IMR-90 (cell line): Measurements from ENCODE around the gene KCNMA1. TPM values are rescaled to one million over a fixed set of nuclear protein-coding genes. Genes with fewer than 3 reads are reported as not detected.

Experiments used
- ATAC-seq: fragments of 200-7000 bp; cut with Tn5 transposase; 2 replicates; pipeline ENCODE4 v1.9.1; 2020; ENCODE audit warnings: low read depth, mild to moderate bottlenecking, moderate library complexity
- BruUV-seq: library from RNA; stranded (reverse); fragments of 400-500 nt; replicated peaks from 2 replicates; lab custom pipeline; 2021; lab: Mats Ljungman, UMichigan
- CTCF ChIA-PET: fragments of 300-600 bp; formaldehyde crosslinking; extraction: SDS; loops from one replicate; lab custom pipeline; 2021; ENCODE audit warnings: antibody characterized with exemption; lab: Yijun Ruan, JAX
- POLR2A ChIA-PET: fragments of 300-600 bp; sonication (Branson Sonifier 250); formaldehyde crosslinking; loops from one replicate; lab custom pipeline; 2022; ENCODE audit warnings: antibody characterized with exemption; ENCODE audit not compliant: unreplicated experiment; lab: Charles Lee
- DNase-seq: peaks from one replicate; pipeline ENCODE4 v3.0.0; 2013
- H2AFZ ChIP-seq: replicated peaks from 2 replicates; pipeline ENCODE3; 2013; ENCODE audit warnings: low read length, mild to moderate bottlenecking; ENCODE audit not compliant: poor library complexity
- H2AK5ac ChIP-seq: 2 replicates; pipeline ENCODE4 v1.6.1; 2013; ENCODE audit warnings: low read depth, low read length, inconsistent platforms
- H2AK9ac ChIP-seq: replicated peaks from 2 replicates; pipeline ENCODE3; 2013; ENCODE audit warnings: mild to moderate bottlenecking, low read depth, low read length, moderate library complexity; ENCODE audit not compliant: poor library complexity
- H2BK120ac ChIP-seq: 2 replicates; pipeline ENCODE4 v1.6.1; 2013; ENCODE audit warnings: low read depth, low read length, inconsistent platforms
- H2BK15ac ChIP-seq: 3 replicates; pipeline ENCODE4 v1.6.1; 2013; ENCODE audit warnings: low read depth, low read length, inconsistent platforms
- H2BK20ac ChIP-seq: 2 replicates; pipeline ENCODE4 v1.6.1; 2013; ENCODE audit warnings: low read depth, mild to moderate bottlenecking, inconsistent platforms, low read length, moderate library complexity
- H2BK5ac ChIP-seq: 2 replicates; pipeline ENCODE4 v1.6.1; 2013; ENCODE audit warnings: mild to moderate bottlenecking, low read depth, low read length, inconsistent platforms; ENCODE audit not compliant: poor library complexity, severe bottlenecking
- H3K14ac ChIP-seq: replicated peaks from 2 replicates; pipeline ENCODE4 v1.6.1; 2013; ENCODE audit warnings: low read depth, low read length, inconsistent platforms
- H3K18ac ChIP-seq: 2 replicates; pipeline ENCODE4 v1.6.1; 2013; ENCODE audit warnings: low read depth, low read length, control low read depth
- H3K23ac ChIP-seq: 2 replicates; pipeline ENCODE4 v1.6.1; 2013; ENCODE audit warnings: low read depth, low read length, inconsistent platforms
- H3K27ac ChIP-seq: 2 replicates; pipeline ENCODE4 v1.5.1; 2013; ENCODE audit warnings: mild to moderate bottlenecking, control low read depth, low read length; ENCODE audit not compliant: insufficient read depth
- H3K27me3 ChIP-seq: 2 replicates; pipeline ENCODE4 v1.6.1; 2013; ENCODE audit warnings: low read length; ENCODE audit not compliant: control insufficient read depth, insufficient read depth
- H3K36me3 ChIP-seq: 2 replicates; pipeline ENCODE4 v1.6.1; 2013; ENCODE audit warnings: low read length, mixed read lengths; ENCODE audit not compliant: control insufficient read depth, insufficient read depth
- H3K4ac ChIP-seq: 2 replicates; pipeline ENCODE4 v1.6.1; 2013; ENCODE audit warnings: low read depth, low read length, inconsistent platforms
- H3K4me1 ChIP-seq: 2 replicates; pipeline ENCODE4 v1.6.1; 2013; ENCODE audit warnings: low read length, mixed read lengths; ENCODE audit not compliant: control insufficient read depth, insufficient read depth
- H3K4me2 ChIP-seq: 2 replicates; pipeline ENCODE4 v1.6.1; 2013; ENCODE audit warnings: low read depth, mild to moderate bottlenecking, control low read depth, low read length, moderate library complexity
- H3K4me3 ChIP-seq: 2 replicates; pipeline ENCODE4 v1.5.1; 2013; ENCODE audit warnings: low read depth, mild to moderate bottlenecking, control low read depth, low read length, moderate library complexity; ENCODE audit not compliant: insufficient read depth
- H3K56ac ChIP-seq: 2 replicates; pipeline ENCODE4 v1.6.1; 2013; ENCODE audit warnings: low read length, inconsistent platforms; ENCODE audit not compliant: insufficient read depth; ENCODE audit errors: extremely low read depth
- H3K79me1 ChIP-seq, 2 experiments: 2 replicates each; pipeline ENCODE4 v1.6.1; 2013; ENCODE audit warnings: low read length in 2 of 2, inconsistent platforms in 1 of 2, low read depth in 1 of 2
- H3K9ac ChIP-seq: 2 replicates; pipeline ENCODE4 v1.6.1; 2013; ENCODE audit warnings: low read depth, low read length, control low read depth
- H3K9me1 ChIP-seq: 2 replicates; pipeline ENCODE4 v1.6.1; 2013; ENCODE audit warnings: low read length, inconsistent platforms; ENCODE audit not compliant: insufficient read depth
- H3K9me3 ChIP-seq: 2 replicates; pipeline ENCODE4 v1.6.1; 2013; ENCODE audit warnings: low read length; ENCODE audit not compliant: control insufficient read depth, insufficient read depth
- H4K20me1 ChIP-seq: 2 replicates; pipeline ENCODE4 v1.6.1; 2013; ENCODE audit warnings: low read length, inconsistent platforms; ENCODE audit not compliant: insufficient read depth
- H4K5ac ChIP-seq: 2 replicates; pipeline ENCODE4 v1.6.1; 2013; ENCODE audit warnings: mild to moderate bottlenecking, low read depth, low read length, control low read depth
- H4K8ac ChIP-seq, 2 experiments: 2 replicates each; pipeline ENCODE4 v1.6.1; 2013; ENCODE audit warnings: low read depth in 2 of 2, low read length in 2 of 2, control low read depth in 1 of 2, inconsistent platforms in 1 of 2
- H4K91ac ChIP-seq: 2 replicates; pipeline ENCODE4 v1.6.1; 2013; ENCODE audit warnings: low read depth, low read length, inconsistent platforms; ENCODE audit not compliant: insufficient read depth
- BHLHE40 ChIP-seq: fragments of 150-350 bp; IDR thresholded peaks from 2 replicates; pipeline ENCODE4 v1.6.1; 2016; ENCODE audit warnings: mild to moderate bottlenecking, low read depth, low read length
- CEBPB ChIP-seq: IDR thresholded peaks from 2 replicates; pipeline ENCODE4 v1.6.1; 2012; ENCODE audit warnings: low read depth, low read length, improper control_type of control experiment
- CHD1 ChIP-seq: IDR thresholded peaks from 2 replicates; pipeline ENCODE4 v1.6.1; 2012; ENCODE audit warnings: low read depth, low read length, improper control_type of control experiment
- FOS ChIP-seq: fragments of 150-350 bp; IDR thresholded peaks from 2 replicates; pipeline ENCODE4 v1.6.1; 2016; ENCODE audit warnings: low read depth, low read length
- MAFK ChIP-seq: IDR thresholded peaks from 2 replicates; pipeline ENCODE4 v1.6.1; 2012; ENCODE audit warnings: low read depth, low read length, improper control_type of control experiment
- MAZ ChIP-seq: IDR thresholded peaks from 2 replicates; pipeline ENCODE4 v1.6.1; 2012; ENCODE audit warnings: low read depth, mild to moderate bottlenecking, low read length, improper control_type of control experiment, moderate library complexity, borderline replicate concordance
- MXI1 ChIP-seq: IDR thresholded peaks from 2 replicates; pipeline ENCODE4 v1.6.1; 2012; ENCODE audit warnings: low read depth, mild to moderate bottlenecking, low read length, moderate library complexity, borderline replicate concordance
- NFE2L2 ChIP-seq: fragments of 150-350 bp; IDR thresholded peaks from 2 replicates; pipeline ENCODE4 v1.6.1; 2016; ENCODE audit warnings: low read depth, mild to moderate bottlenecking, low read length
- RAD21 ChIP-seq: IDR thresholded peaks from 2 replicates; pipeline ENCODE4 v1.6.1; 2012; ENCODE audit warnings: low read length, improper control_type of control experiment
- RCOR1 ChIP-seq: IDR thresholded peaks from 2 replicates; pipeline ENCODE4 v1.6.1; 2012; ENCODE audit warnings: mild to moderate bottlenecking, low read length, improper control_type of control experiment; ENCODE audit not compliant: insufficient replicate concordance
- RFX5 ChIP-seq: IDR thresholded peaks from 2 replicates; pipeline ENCODE4 v1.8.0; 2012; ENCODE audit warnings: low read depth, mild to moderate bottlenecking, low read length, moderate library complexity
- SMC3 ChIP-seq: fragments of 150-350 bp; IDR thresholded peaks from 2 replicates; pipeline ENCODE4 v1.6.1; 2016; ENCODE audit warnings: low read depth, mild to moderate bottlenecking, antibody characterized with exemption, low read length, moderate library complexity
- USF2 ChIP-seq: fragments of 150-350 bp; IDR thresholded peaks from 2 replicates; pipeline ENCODE4 v1.6.1; 2017; ENCODE audit warnings: mild to moderate bottlenecking, antibody characterized with exemption, low read length, low read depth
- WGBS, 2 experiments: methylation state at CpG; one replicate each; pipeline versions ENCODE4 v1.1.5 to v1.1.7; 2013; ENCODE audit warnings: missing lambda C conversion rate in 2 of 2; ENCODE audit not compliant: insufficient read length in 1 of 2; ENCODE audit errors: extremely low coverage in 2 of 2; 5-methylcytosine and 5-hydroxymethylcytosine counted together
- dilution Hi-C: fragments of 300-500 bp; cut with HindIII; formaldehyde crosslinking; loops from one replicate; pipeline ENCODE4 v1.14.3; 2018; ENCODE audit warnings: low sequenced_read_pairs; ENCODE audit not compliant: unreplicated experiment
- in situ Hi-C: fragments of 300-500 bp; cut with MboI; formaldehyde crosslinking; loops from 3 replicates; pipeline ENCODE4 v1.14.3; 2019; ENCODE audit warnings: low sequenced_read_pairs, inconsistent platforms, mixed read lengths
- intact Hi-C: fragments of 100-400 bp; cut with micrococcal nuclease; formaldehyde crosslinking; loops from 2 replicates; pipeline ENCODE4 v1.10.0; 2022
- polyA plus RNA-seq, 3 experiments: library from polyadenylated mRNA; depleted of rRNA; stranded (reverse); fragments of >200 nt; gene quantifications; 2 replicates each; pipeline ENCODE4 v1.2.3, GENCODE V29; 2012; ENCODE audit warnings: low replicate concordance in 1 of 3
- total RNA-seq: library from RNA; depleted of rRNA; stranded (reverse); fragments of >200 nt; gene quantifications from 2 replicates; pipeline ENCODE4 v1.2.3, GENCODE V29; 2012

KCNMA1 gene
- total and polyA plus RNA-seq, 2 of the 4 experiments (the other 2 are of a cell fraction): 25.6 to 29.6 TPM

- H2BK120ac ChIP-seq: no peak overlapping the region
- WGBS, 2 experiments: 79% methylated on average over 6 of the region's 9 CpGs; no CpG with 5 or more reads in 1 of the 2 experiments
- no TSS peak for BruUV-seq
- H3K4me3 ChIP-seq: no peak overlapping the region
- no peak overlapping the region for H3K27ac ChIP-seq
- H3K9ac ChIP-seq: no peak overlapping the region
- H3K4ac ChIP-seq: no peak overlapping the region; the same call in 1 of the 2 replicates
- dilution Hi-C loops: no loop called here
- H2AK9ac ChIP-seq: no peak overlapping the region
- DNase-seq (no peak), ATAC-seq (no peak)
- intact Hi-C loops: no loop called here
- H3K36me3 ChIP-seq: no peaks in the 10 kb centered on the region
- no peaks in the 10 kb centered on the region for H3K9me3 ChIP-seq
- H2BK5ac ChIP-seq: no peak overlapping the region
- no peak overlapping the region for H4K8ac ChIP-seq
- no peak overlapping the region for H3K18ac ChIP-seq
- ChIA-PET CTCF (no interaction called here), POLR2A (interaction anchor here (0.7 kb wide), 1 partner anchor 24 kb away, joined by 3 read pairs; no protein-coding TSS in a partner anchor)
- no peak overlapping the region for H3K56ac ChIP-seq
- H2AK5ac ChIP-seq: no peak overlapping the region; the same call in 1 of the 2 replicates
- TF ChIP-seq RFX5: no peak
- no peak for TF ChIP-seq RAD21
- no peak for TF ChIP-seq SMC3
- no peak for TF ChIP-seq MXI1
- no peak for TF ChIP-seq BHLHE40
- no peak for TF ChIP-seq USF2
- no peak for TF ChIP-seq RCOR1
- TF ChIP-seq CHD1: no peak
- no peak for TF ChIP-seq CEBPB
- TF ChIP-seq MAZ: no peak
- no peak for TF ChIP-seq NFE2L2
- TF ChIP-seq MAFK: no peak
- TF ChIP-seq FOS: no peak
- H3K4me2 ChIP-seq: no peak overlapping the region
- peaks cover 14% of the 10 kb centered on the region for H3K4me1 ChIP-seq
- no peak overlapping the region for H2BK20ac ChIP-seq
- H3K27me3 ChIP-seq: no peaks in the 10 kb centered on the region
- no peak overlapping the region for H4K5ac ChIP-seq
- no peak overlapping the region for H3K14ac ChIP-seq
- no peak overlapping the region for H2AFZ ChIP-seq
- H3K9me1 ChIP-seq: peaks cover 29% of the 10 kb centered on the region
- no peak overlapping the region for H3K23ac ChIP-seq
- H2BK15ac ChIP-seq: no peak overlapping the region
- in situ Hi-C loops: no loop called here
- no peaks in the 10 kb centered on the region for H4K20me1 ChIP-seq
- H3K79me1 ChIP-seq: peaks cover 0 to 7% of the 10 kb centered on the region in 2 experiments; a peak in 1 of 4 replicates
- H4K91ac ChIP-seq: no peak overlapping the region
Observed at GRCh38 chr10:77563638-77564270, 73.9 kb downstream of the KCNMA1 start.
